ENCODE measurements around the gene PLEKHM2.

The PLEKHM2 gene

GRCh38 chr1:15662477-15662876 lies 21.6 kb upstream of the PLEKHM2 start:
- no peak for TF ChIP-seq CTCF (IDR thresholded peaks at IDR 0.05; ENCODE audit: low read depth, low read length, missing control alignments)
- in situ Hi-C loops (cut with HindIII; ENCODE audit: low sequenced_read_pairs): no loop called here
- no peak for DNase-seq (ENCODE audit: low read depth)
- H3K4me3 ChIP-seq (ENCODE audit: low read depth, low read length): no peak overlapping the region

GRCh38 chr1:15663925-15664324 lies 20.2 kb upstream of the PLEKHM2 start:
- no peak overlapping the region for H3K4me3 ChIP-seq (ENCODE audit: low read depth, low read length)
- no peak for DNase-seq (ENCODE audit: low read depth)
- in situ Hi-C loops (cut with HindIII; ENCODE audit: low sequenced_read_pairs): no loop called here
- TF ChIP-seq CTCF (IDR thresholded peaks at IDR 0.05; ENCODE audit: low read depth, low read length, missing control alignments): no peak

- no peak for TF ChIP-seq CTCF (IDR thresholded peaks at IDR 0.05; ENCODE audit: low read depth, low read length, missing control alignments)
Observed at GRCh38 chr1:15667362-15667761, 16.8 kb upstream of the PLEKHM2 start.

GRCh38 chr1:15668089-15668754 lies 15.9 kb upstream of the PLEKHM2 start:
- in situ Hi-C loops (cut with HindIII; ENCODE audit: low sequenced_read_pairs): no loop called here
- DNase-seq (ENCODE audit: low read depth): no peak
- TF ChIP-seq CTCF (IDR thresholded peaks at IDR 0.05; ENCODE audit: low read depth, low read length, missing control alignments): no peak
- no peak overlapping the region for H3K4me3 ChIP-seq (ENCODE audit: low read depth, low read length)

More at GRCh38 chr1:15667362-15667761, 16.8 kb upstream of the PLEKHM2 start:
- no peak for DNase-seq (ENCODE audit: low read depth)
- H3K4me3 ChIP-seq (ENCODE audit: low read depth, low read length): no peak overlapping the region
- in situ Hi-C loops (cut with HindIII; ENCODE audit: low sequenced_read_pairs): no loop called here

GRCh38 chr1:15669074-15669473 lies 15.0 kb upstream of the PLEKHM2 start:
- H3K4me3 ChIP-seq (ENCODE audit: low read depth, low read length): no peak overlapping the region
- no peak for TF ChIP-seq CTCF (IDR thresholded peaks at IDR 0.05; ENCODE audit: low read depth, low read length, missing control alignments)
- DNase-seq (ENCODE audit: low read depth): no peak
- in situ Hi-C loops (cut with HindIII; ENCODE audit: low sequenced_read_pairs): no loop called here

GRCh38 chr1:15669864-15670263 lies 14.3 kb upstream of the PLEKHM2 start:
- no peak for TF ChIP-seq CTCF (IDR thresholded peaks at IDR 0.05; ENCODE audit: low read depth, low read length, missing control alignments)
- DNase-seq (ENCODE audit: low read depth): no peak
- H3K4me3 ChIP-seq (ENCODE audit: low read depth, low read length): no peak overlapping the region
- in situ Hi-C loops (cut with HindIII; ENCODE audit: low sequenced_read_pairs): no loop called here

Data from astrocyte of the cerebellum (primary cell).